Testis (tissue), 2 donors: ENCODE measurements around the gene DPP6.

ENCODE experiments used
- CTCF ChIP-seq, 3 experiments: fragments of 450-650 bp in 2 of 3; fragments of 200-600 bp in 1 of 3; sonication (generic) in 1 of 3; IDR thresholded peaks; one replicate each; pipeline ENCODE4 v1.5.1; 2016 to 2019; ENCODE audit warnings: antibody characterized with exemption in 3 of 3, mild to moderate bottlenecking in 2 of 3, moderate library complexity in 1 of 3
- POLR2A ChIP-seq: fragments of 450-650 bp; IDR thresholded peaks from one replicate; pipeline ENCODE4 v1.6.1; 2017; ENCODE audit warnings: antibody characterized with exemption, mild to moderate bottlenecking, moderate library complexity

- TF ChIP-seq CTCF (IDR thresholded peaks at IDR 0.05), result no peak
- no peak for TF ChIP-seq POLR2A
Measured at GRCh38 chr7:154342971-154343633, 290.9 kb downstream of the DPP6 start.
